Stimulated activated CD8-positive, alpha-beta memory T cell treated with anti-CD3 and anti-CD28 coated beads, Interleukin-15, amount 100 ng/mL, for 24 hours (primary cell): ENCODE data around the gene SHOX.
"Not testable (repeated sequence)": the region's sequence is repeated elsewhere in the genome, so short reads cannot be mapped to it uniquely, and the experiment has no call there.

Experiments
- DNase-seq: peaks from one replicate; pipeline ENCODE4 v3.0.0-alpha.2; 2020; ENCODE audit warnings: low read depth

Gene SHOX

DNA sequence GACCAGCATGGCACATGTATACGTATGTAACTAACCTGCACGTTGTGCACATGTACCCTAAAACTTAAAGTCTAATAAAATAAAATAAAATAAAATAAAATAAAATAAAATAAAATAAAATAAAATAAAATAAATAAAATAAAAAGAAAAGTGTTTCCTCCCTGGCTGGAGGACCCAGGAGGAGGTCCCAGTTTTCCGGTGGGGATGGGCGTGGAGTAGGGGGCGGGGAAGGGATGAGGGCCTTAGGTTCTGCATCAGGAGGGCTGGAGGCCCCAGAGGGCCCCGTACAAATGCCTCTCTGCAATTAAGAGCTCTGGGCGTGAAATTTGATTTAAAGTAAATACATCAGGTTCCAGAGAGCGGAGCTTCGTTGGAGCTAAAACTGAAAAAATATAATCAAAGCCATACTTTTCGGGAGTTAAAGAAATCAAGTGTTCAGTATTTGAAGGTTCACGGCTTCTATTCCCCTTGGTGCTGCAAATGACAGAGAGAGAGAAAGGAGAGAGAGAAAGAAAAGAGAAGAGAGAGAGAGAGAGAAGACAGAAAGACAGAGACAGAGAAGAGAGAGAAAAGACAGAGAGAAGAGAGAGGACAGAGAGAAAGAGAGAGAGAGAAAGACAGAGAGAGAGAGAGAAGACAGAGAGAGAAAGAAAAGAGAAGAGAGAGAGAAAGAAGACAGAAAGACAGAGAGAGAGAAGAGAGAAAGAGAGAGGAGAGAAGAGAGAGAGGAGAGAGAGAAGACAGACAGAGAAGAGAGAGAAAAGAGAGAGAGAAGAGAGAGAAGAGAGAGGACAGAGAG is 8.7 kb upstream of the SHOX start:
- no peak for DNase-seq

DNA sequence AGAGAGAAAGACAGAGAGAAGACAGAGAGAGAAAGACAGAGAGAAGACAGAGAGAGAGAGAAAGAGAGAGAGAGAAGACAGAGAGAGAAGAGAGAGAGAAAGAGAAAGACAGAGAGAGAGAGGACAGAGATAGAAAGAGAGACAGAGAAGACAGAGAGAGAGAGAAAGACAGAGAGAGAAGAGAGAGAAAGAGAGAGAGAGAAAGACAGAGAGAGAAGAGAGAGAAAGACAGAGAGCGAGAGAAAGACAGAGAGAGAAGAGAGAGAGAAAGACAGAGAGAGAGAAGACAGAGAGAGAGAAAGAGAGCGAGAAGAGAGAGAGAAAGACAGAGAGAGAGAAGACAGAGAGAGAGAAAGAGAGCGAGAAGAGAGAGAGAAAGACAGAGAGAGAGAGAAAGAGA is 7.8 kb upstream of the SHOX start:
- not testable (repeated sequence) for DNase-seq

DNA sequence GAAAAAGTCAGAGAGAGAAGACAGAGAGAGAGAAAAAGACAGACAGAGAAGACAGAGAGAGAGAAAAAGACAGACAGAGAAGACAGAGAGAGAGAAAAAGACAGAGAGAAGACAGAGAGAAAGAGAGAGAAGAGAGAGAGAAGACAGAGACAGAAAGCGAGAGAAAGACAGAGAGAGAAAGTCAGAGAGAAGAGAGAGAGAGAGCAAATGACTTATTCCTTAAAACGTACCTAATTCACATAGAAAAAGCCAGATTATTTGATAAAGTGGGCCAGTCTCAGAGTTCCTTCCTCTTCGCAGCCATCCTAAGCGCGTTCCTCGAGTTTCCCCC is 7.4 kb upstream of the SHOX start:
- no peak for DNase-seq

DNA sequence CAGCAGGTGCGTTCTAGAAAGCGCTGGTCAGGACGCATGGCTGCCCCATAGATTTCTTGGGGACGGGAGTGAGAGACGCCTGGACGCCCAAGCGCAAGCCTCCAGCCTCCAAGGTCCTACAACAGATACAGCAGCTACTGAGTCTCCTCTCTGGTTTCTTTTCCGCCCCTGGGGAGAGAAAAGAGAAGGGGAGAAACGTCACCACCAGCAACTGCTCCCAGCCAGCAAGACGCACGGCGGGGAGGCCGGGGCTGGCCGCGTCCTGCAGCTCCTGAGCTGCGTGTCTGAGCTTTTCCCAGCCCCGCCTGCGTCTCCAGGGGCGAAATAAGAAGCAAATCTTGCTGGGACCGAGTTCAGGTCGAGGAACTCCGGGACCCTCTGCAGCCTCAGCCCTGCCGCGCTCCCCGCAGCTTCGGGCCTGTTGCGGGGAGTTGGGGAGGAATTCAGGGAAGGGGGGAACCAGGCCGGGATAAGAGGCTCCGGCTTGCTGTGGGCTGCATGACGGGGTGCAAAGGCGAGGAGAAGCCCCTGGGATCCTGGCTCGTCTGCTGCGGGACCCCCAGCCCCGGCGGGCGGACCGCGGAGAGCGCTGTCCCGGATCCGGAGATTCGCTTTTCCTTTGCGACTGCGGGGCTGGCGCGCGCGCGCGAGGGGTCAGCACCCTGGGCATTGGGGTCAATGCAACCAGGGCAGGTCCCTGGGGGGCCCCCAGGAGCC is 6.8 kb upstream of the SHOX start:
- DNase-seq, result no peak

DNA sequence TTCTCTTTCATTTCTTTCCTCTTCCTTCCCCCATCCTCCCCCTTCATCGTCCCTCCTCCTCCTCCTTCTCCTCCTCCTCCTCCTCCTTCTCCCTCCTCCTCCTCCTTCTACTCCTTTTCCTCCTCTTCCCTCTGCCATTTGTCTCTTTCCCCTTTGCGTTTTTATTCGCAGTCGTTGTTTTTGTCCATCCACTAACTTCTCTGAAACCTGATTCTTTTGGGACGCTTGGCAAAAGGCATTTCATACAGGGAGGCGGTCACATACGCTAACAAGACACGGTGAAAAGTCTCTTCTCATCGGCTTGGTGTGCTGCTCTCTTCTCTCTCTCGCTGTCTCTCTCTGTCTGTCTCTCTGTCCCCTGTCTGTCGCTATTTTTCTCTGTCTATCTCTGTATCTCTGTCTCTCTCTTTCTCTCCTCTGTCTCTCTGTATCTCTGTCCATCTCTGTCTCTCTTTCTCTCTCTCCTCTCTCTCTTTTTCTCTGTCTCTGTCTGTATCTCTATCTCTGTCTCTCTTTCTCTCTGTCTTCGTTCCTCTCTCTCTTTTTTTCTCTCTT is 5.4 kb upstream of the SHOX start:
- no peak for DNase-seq

DNA sequence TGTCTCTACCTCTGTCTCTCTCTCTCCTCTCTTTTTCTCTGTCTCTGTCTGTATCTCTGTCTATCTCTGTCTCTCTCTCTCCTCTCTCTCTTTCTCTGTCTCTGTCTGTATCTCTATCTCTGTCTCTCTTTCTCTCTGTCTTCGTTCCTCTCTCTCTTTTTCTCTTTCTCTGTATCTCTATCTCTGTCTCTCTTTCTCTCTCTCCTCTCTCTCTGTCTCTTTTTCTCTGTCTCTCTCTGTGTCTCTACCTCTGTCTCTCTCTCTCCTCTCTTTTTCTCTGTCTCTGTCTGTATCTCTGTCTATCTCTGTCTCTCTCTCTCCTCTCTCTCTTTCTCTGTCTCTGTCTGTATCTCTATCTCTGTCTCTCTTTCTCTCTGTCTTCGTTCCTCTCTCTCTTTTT is 4.5 kb upstream of the SHOX start:
- DNase-seq, result not testable (repeated sequence)

DNA sequence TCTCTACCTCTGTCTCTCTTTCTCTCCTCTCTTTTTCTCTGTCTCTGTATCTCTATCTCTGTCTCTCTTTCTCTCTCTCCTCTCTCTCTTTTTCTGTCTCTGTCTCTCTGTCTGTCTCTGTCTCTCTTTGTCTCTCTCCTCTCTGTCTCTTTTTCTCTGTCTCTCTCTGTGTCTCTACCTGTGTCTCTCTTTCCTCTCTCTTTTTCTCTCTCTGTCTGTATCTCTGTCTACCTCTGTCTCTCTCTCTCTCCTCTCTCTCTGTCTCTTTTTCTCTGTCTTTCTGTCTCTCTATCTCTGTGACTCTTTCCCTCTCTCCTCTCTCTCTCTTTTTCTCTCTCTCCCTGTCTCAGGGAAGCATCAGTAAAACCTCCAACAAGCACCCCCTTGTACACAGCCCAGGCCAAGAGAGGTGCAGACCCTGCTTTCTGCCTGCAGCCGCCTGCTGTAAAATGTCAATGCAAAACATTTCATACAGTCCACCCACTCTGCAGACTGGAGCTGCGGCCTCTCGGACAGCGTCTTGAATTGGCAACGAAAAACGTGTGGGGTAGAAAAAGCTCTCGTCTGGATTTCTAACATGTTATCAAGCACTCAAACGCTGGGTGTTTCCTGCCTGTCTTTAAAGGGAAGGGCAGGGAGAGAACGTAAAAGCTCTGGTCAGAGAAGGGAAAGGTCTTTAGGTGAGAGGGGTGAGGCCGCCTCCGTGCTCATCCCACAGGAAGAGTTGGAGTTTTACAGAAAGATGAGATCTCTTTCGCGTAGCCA is 3.7 kb upstream of the SHOX start:
- DNase-seq, result no peak

DNA sequence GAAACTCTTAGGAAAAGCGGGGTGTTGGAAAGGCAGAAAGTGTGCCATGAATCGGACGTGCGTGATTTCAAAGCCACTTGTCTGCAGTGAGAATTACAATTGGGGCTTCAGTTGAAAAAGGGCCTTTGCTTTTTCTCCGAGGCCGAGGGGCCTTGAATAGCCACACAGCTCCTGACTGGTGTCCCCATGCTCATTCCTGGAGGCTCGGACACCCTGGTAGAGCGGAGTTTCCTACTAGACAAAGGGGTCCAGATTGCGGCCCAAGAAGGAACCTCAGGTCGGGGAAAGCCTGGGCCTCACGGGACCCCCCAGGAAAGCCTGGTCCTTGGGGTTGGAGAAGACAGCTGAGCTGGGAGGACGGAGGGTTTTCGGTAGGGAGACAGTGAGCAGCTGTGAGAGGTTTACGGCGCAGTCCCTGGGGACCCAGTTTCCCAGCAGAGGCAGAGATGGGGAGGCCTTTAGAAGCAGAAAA is 3.0 kb upstream of the SHOX start:
- DNase-seq, result no peak

DNA sequence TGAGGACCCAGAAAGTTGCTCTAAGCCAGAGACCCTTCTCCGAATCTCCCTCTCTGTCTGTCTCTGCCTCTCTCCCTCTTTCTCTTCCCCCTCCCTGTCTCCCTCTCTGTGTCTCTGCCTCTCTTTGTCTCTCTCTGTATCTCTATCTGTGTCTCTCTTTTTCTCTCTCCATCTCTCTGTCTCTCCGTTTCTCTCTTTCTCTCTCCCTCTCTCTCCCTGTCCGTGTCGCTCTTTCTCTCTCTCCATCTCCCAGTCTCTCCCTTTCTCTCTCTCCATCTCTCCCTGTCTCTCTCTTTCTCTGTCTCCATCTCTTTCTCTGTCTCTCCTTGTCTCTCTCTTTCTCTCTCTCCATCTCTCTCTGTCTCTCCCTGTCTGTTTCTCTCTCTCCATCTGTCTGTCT is 2.6 kb upstream of the SHOX start:
- DNase-seq, result no peak

DNA sequence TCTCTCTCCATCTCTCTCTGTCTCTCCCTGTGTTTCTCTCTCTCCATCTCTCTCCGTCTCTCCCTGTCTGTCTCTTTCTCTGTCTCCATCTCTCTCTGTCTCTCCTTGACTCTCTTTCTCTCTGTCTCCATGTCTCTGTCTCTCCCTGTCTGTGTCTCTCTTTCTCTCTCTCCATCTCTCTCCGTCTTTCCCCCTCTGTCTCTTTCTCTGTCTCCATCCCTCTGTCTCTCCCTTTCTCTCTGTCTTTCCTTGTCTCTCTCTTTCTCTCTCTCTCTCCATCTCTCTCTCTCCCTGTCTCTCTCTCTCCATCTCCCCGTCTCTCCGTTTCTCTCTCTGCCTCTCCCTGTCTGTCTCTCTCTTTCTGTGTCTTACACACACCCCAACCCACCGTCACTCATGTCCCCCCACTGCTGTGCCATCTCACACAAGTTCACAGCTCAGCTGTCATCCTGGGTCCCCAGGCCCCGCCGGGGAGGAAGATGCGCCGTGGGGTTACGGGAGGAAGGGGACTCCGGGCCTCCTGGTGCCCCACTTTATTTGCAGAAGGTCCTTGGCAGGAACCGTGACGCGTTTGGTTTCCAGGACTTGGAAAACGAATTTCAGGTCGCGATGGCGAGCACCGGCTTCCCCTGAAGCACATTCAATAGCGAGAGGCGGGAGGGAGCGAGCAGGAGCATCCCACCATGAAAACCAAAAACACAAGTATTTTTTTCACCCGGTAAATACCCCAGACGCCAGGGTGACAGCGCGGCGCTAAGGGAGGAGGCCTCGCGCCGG is 1.2 kb upstream of the SHOX start:
- no peak for DNase-seq

DNA sequence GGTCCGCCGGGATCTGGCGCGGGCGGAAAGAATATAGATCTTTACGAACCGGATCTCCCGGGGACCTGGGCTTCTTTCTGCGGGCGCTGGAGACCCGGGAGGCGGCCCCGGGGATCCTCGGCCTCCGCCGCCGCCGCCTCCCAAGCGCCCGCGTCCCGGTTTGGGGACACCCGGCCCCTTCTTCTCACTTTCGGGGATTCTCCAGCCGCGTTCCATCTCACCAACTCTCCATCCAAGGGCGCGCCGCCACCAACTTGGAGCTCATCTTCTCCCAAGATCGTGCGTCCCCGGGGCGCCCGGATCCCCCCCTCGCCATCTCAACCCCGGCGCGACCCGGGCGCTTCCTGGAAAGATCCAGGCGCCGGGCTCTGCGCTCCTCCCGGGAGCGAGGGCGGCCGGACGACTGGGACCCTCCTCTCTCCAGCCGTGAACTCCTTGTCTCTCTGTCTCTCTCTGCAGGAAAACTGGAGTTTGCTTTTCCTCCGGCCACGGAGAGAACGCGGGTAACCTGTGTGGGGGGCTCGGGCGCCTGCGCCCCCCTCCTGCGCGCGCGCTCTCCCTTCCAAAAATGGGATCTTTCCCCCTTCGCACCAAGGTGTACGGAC is 482 bp upstream of the SHOX start:
- no peak for DNase-seq

DNA sequence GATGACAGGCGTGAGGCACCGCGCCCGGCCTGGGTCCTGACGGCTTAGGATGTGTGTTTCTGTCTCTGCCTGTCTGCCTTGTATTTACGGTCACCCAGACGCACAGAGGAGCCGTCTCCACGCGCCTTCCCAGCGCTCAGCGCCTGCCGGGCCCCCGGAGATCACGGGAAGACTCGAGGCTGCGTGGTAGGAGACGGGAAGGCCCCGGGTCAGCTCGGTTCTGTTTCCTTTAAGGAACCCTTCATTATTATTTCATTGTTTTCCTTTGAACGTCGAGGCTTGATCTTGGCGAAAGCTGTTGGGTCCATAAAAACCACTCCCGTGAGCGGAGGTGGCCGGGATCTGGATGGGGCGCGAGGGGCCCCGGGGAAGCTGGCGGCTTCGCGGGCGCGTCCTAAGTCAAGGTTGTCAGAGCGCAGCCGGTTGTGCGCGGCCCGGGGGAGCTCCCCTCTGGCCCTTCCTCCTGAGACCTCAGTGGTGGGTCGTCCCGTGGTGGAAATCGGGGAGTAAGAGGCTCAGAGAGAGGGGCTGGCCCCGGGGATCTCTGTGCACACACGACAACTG is 1.3 kb downstream of the SHOX start:
- DNase-seq, result no peak

DNA sequence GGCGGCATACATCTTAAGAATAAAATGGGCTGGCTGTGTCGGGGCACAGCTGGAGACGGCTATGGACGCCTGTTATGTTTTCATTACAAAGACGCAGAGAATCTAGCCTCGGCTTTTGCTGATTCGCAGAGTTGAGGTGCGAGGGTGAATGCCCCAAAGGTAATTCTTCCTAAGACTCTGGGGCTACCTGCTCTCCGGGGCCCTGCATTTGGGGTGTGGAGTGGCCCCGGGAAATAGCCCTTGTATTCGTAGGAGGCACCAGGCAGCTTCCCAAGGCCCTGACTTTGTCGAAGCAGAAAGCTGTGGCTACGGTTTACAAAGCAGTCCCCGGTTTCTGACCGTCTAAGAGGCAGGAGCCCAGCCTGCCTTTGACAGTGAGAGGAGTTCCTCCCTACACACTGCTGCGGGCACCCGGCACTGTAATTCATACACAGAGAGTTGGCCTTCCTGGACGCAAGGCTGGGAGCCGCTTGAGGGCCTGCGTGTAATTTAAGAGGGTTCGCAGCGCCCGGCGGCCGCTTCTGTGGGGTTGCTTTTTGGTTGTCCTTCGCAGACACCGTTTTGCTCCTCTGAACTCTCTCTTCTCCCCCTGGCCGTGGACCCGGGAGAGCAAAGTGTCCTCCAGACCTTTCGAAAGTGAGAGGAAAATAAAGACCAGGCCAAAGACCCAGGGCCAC is 1.9 kb downstream of the SHOX start:
- DNase-seq, result no peak

DNA sequence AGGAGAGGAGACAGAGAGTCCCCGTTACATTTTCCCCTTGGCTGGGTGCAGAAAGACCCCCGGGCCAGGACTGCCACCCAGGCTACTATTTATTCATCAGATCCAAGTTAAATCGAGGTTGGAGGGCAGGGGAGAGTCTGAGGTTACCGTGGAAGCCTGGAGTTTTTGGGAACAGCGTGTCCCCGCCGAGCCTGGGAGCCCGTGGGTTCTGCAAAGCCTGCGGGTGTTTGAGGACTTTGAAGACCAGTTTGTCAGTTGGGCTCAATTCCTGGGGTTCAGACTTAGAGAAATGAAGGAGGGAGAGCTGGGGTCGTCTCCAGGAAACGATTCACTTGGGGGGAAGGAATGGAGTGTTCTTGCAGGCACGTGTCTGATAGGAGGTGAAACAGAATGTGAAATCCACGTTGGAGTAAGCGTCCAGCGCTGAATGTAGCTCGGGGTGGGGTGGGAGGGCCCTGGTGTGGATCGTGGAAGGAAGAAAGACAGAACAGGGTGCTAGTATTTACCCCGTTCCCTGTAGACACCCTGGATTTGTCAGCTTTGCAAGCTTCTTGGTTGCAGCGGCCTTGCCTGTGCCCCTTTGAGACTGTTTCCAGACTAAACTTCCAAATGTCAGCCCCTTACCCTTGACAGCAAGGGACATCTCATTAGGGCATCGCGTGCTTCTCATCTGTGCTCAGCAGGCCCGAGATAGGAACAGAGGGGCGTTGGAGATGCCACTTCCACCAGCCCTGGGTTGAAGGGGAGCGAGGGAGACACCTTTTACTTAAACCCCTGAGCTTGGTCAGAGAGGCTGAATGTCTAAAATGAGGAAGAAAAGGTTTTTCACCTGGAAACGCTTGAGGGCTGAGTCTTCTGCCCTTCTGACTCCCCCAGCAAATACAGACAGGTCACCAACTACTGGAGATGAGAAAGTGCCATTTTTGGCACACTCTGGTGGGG is 2.7 kb downstream of the SHOX start:
- no peak for DNase-seq

DNA sequence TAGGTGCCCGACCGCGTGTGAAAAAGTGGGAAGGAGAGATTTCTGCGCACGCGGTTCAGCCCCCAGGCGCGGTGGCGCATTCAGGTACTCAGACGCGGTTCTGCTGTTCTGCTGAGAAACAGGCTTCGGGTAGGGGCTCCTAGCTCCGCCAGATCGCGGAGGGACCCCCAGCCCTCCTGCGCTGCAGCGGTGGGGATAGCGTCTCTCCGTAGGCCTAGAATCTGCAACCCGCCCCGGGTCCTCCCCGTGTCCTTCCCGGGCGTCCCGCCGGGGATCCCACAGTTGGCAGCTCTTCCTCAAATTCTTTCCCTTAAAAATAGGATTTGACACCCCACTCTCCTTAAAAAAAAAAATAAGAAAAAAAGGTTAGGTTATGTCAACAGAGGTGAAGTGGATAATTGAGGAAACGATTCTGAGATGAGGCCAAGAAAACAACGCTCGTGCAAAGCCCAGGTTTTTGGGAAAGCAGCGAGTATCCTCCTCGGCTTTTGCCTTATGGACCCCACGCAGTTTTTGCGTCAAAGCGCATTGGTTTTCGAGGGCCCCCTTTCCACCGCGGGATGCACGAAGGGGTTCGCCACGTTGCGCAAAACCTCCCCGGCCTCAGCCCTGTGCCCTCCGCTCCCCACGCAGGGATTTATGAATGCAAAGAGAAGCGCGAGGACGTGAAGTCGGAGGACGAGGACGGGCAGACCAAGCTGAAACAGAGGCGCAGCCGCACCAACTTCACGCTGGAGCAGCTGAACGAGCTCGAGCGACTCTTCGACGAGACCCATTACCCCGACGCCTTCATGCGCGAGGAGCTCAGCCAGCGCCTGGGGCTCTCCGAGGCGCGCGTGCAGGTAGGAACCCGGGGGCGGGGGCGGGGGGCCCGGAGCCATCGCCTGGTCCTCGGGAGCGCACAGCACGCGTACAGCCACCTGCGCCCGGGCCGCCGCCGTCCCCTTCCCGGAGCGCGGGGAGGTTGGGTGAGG is 3.7 kb downstream of the SHOX start:
- no peak for DNase-seq

DNA sequence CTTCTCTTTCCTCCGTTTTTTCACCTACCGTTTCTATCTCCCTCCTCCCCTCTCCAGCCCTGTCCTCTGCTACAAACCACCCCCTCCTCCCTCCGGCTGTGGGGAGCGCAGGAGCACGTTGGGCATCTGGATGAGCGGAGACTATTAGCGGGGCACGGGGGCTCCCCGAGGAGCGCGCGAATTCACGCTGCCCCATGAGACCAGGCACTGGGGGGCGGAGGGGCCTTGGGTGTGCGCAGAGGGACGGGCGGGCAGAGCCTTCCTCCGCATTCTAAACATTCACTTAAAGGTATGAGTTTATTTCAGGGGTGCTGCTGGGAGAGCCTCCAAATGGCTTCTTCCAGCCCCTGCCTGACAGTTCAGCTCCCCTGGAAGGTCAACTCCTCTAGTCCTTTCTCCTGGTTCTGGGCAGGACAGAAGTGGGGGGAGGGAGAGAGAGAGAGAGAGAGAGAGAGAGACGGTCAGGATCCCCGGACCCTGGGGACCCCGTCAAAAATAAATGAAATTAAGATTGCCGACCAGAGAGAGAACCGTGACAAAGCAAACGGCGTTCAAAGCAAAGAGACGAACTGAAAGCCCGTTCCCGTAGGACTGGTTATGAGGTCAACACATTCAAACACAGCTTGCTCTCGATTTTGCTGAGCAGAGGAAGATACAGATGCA is 5.0 kb downstream of the SHOX start:
- DNase-seq, result no peak

DNA sequence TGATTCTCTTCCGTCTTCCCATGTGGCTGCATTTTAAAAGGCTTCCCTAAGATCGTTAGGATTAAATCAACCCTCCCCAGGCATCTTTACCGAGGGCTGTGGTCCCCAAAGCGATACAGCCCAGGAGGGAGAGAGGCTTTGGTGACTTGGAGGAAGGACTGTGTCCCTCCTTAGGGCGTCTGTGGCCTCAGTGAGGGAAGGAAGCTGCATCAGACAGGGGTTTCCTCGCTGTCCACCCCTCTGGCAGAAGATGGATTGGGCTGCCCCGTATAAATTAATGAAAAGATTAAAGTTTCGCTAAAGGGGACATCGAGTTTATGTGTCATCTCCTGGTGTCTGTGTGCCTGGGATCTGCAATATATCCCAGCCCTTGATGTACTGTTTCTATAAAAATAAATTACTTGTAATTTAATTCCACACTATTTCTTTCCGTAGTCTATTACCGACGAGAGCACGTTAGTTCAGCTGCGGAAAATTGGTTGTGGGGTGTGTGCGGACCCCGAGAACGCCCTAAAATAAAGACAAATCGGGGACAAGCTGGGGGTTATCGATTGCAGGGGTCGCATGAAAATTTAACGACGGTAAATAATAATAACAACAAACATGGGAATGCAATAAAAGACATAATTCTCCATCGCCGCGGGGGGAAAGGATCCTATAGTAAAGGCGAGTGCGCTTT is 6.5 kb downstream of the SHOX start:
- no peak for DNase-seq
